Activated naive CD8-positive, alpha-beta T cell treated with anti-CD3 and anti-CD28 coated beads, Interleukin-2, amount 50 U/mL, for 16 hours (primary cell): ENCODE measurements around the gene HCK.

Experiments used
- DNase-seq: peaks from one replicate; pipeline ENCODE4 v3.0.0-alpha.2; 2020; ENCODE audit warnings: low read depth, low spot score

HCK gene

GRCh38 chr20:32127347-32127746 is 75.3 kb downstream of the HCK start:
- DNase-seq, result no peak

GRCh38 chr20:32128167-32128566 is 76.1 kb downstream of the HCK start:
- no peak for DNase-seq

- no peak for DNase-seq
These were observed 77.8 kb downstream of the HCK start for GRCh38 chr20:32129863-32130262.

GRCh38 chr20:32130352-32130751 is 78.3 kb downstream of the HCK start:
- no peak for DNase-seq

- DNase-seq, result no peak
These were observed 78.9 kb downstream of the HCK start for GRCh38 chr20:32130965-32131364.

- DNase-seq, result no peak
These were observed 81.0 kb downstream of the HCK start for GRCh38 chr20:32132911-32133549.

- DNase-seq, result no peak
These were observed 82.0 kb downstream of the HCK start for GRCh38 chr20:32134026-32134425.

GRCh38 chr20:32135983-32136515 is 84.0 kb downstream of the HCK start:
- no peak for DNase-seq

GRCh38 chr20:32138921-32139320 is 86.9 kb downstream of the HCK start:
- DNase-seq, result no peak

GRCh38 chr20:32139947-32140346 is 87.9 kb downstream of the HCK start:
- no peak for DNase-seq

GRCh38 chr20:32140603-32141002 is 88.6 kb downstream of the HCK start:
- no peak for DNase-seq

GRCh38 chr20:32141465-32141980 is 89.5 kb downstream of the HCK start:
- DNase-seq, result no peak

GRCh38 chr20:32142088-32142487 is 90.0 kb downstream of the HCK start:
- no peak for DNase-seq

GRCh38 chr20:32142991-32143390 is 90.9 kb downstream of the HCK start:
- DNase-seq, result no peak

GRCh38 chr20:32144898-32145662 is 93.0 kb downstream of the HCK start:
- no peak for DNase-seq

- no peak for DNase-seq
These were observed 97.6 kb downstream of the HCK start for GRCh38 chr20:32149566-32150170.

- DNase-seq, result no peak
These were observed 98.3 kb downstream of the HCK start for GRCh38 chr20:32150291-32150848.
